ENCODE results near the gene KRTAP5-3.

KRTAP5-3 gene

GRCh38 chr11:1574933-1575242, 33.4 kb downstream of the KRTAP5-3 start:
- no peak for TF ChIP-seq Cebpa-rat (IDR thresholded peaks at IDR 0.05)
- peak overlapping the region in 6 of 10 experiments; percentile 62 to 75 (median 70); a peak in 8 of 20 replicates for H3K4me3 ChIP-seq
- peak overlapping the region; percentile 93 to 98 (median 96) for H3K4me2 ChIP-seq
- peaks cover 0 to 32% (median 24%) of the 10 kb centered on the region in 11 experiments; a peak in 20 of 22 replicates for H4K20me1 ChIP-seq
- H3K9ac ChIP-seq, result peak overlapping the region in 6 of 11 experiments; percentile 26 to 96 (median 69); a peak in 6 of 22 replicates
- H3K4me1 ChIP-seq, result peaks cover 27 to 48% (median 37%) of the 10 kb centered on the region in 10 experiments; a peak in 19 of 20 replicates
- peaks cover 15 to 25% (median 24%) of the 10 kb centered on the region in 11 experiments for H3K9me3 ChIP-seq (replicated peaks in 1 of 11)
- H3K27me3 ChIP-seq, result peaks cover 49 to 93% (median 86%) of the 10 kb centered on the region in 11 experiments
- no peaks in the 10 kb centered on the region; a peak in 2 of 22 replicates for H3K36me3 ChIP-seq
- no peak overlapping the region for H3K27ac ChIP-seq

- Histone ChIP-seq H3K9ac (peak overlapping the region in 10 of 11 experiments; percentile 26 to 96 (median 69); a peak in 16 of 22 replicates), H3K27me3 (peaks cover 54 to 94% (median 88%) of the 10 kb centered on the region in 11 experiments), H3K4me3 (peak overlapping the region; percentile 62 to 75 (median 68))
Measured at GRCh38 chr11:1574238-1574932, 33.9 kb downstream of the KRTAP5-3 start.

GRCh38 chr11:1573903-1574237, 34.4 kb downstream of the KRTAP5-3 start:
- Histone ChIP-seq H4K20me1 (peaks cover 6 to 42% (median 34%) of the 10 kb centered on the region in 11 experiments; a peak in 21 of 22 replicates), H3K27ac (peak overlapping the region in 3 of 11 experiments; percentile 21 to 91 (median 85); a peak in 6 of 22 replicates), H3K9ac (peak overlapping the region in 9 of 11 experiments; percentile 36 to 96 (median 79); a peak in 13 of 22 replicates), H3K9me3 (replicated peaks in 1 of 11) (peaks cover 13 to 15% (median 14%) of the 10 kb centered on the region in 11 experiments), H3K36me3 (no peaks in the 10 kb centered on the region; a peak in 2 of 22 replicates), H3K4me3 (peak overlapping the region; percentile 62 to 75 (median 68)), H3K27me3 (peaks cover 58 to 95% (median 92%) of the 10 kb centered on the region in 11 experiments), H3K4me2 (peak overlapping the region; percentile 93 to 98 (median 96)), H3K4me1 (peaks cover 29 to 58% (median 40%) of the 10 kb centered on the region in 10 experiments; a peak in 19 of 20 replicates)
- TF ChIP-seq Cebpa-rat (IDR thresholded peaks at IDR 0.05), result no peak

More at GRCh38 chr11:1574238-1574932, 33.9 kb downstream of the KRTAP5-3 start:
- TF ChIP-seq Cebpa-rat (IDR thresholded peaks at IDR 0.05), result no peak
- Histone ChIP-seq H3K9me3 (replicated peaks in 1 of 11) (peaks cover 15 to 21% (median 19%) of the 10 kb centered on the region in 11 experiments), H3K4me1 (peaks cover 29 to 53% (median 38%) of the 10 kb centered on the region in 10 experiments; a peak in 19 of 20 replicates), H3K36me3 (no peaks in the 10 kb centered on the region; a peak in 2 of 22 replicates), H3K27ac (peak overlapping the region in 5 of 11 experiments; percentile 8 to 91 (median 27); a peak in 7 of 22 replicates), H4K20me1 (peaks cover 4 to 37% (median 29%) of the 10 kb centered on the region in 11 experiments; a peak in 21 of 22 replicates), H3K4me2 (peak overlapping the region; percentile 93 to 98 (median 96))

- no peak for TF ChIP-seq Cebpa-rat (IDR thresholded peaks at IDR 0.05)
- Histone ChIP-seq H3K4me2 (peak overlapping the region; percentile 93 to 98 (median 96)), H3K9me3 (replicated peaks in 1 of 11) (peaks cover 8 to 10% (median 8%) of the 10 kb centered on the region in 11 experiments), H3K9ac (peak overlapping the region in 9 of 11 experiments; percentile 36 to 96 (median 79); a peak in 15 of 22 replicates), H3K27me3 (peaks cover 58 to 95% (median 92%) of the 10 kb centered on the region in 11 experiments), H3K36me3 (no peaks in the 10 kb centered on the region; a peak in 2 of 22 replicates), H3K4me3 (peak overlapping the region; percentile 62 to 75 (median 68); a peak in 19 of 20 replicates), H4K20me1 (peaks cover 11 to 48% (median 40%) of the 10 kb centered on the region in 11 experiments), H3K27ac (peak overlapping the region in 3 of 11 experiments; percentile 81 to 91 (median 85); a peak in 8 of 22 replicates), H3K4me1 (peaks cover 29 to 58% (median 43%) of the 10 kb centered on the region in 10 experiments; a peak in 19 of 20 replicates)
Measured at GRCh38 chr11:1573077-1573902, 35.0 kb downstream of the KRTAP5-3 start.

GRCh38 chr11:1572197-1573076, 35.8 kb downstream of the KRTAP5-3 start, which contains the start of gene DUSP8:
TSS of gene DUSP8 (minus strand) at chr11:1572271. CDS start at chr11:1565826, 6,445 bp downstream.
- peak within 1 kb of the TSS; percentile 62 to 75 (median 68) for H3K4me3 ChIP-seq
- H3K36me3 ChIP-seq, result no peaks in the 10 kb centered on the region
- peaks cover 58 to 96% (median 88%) of the 10 kb centered on the region in 11 experiments for H3K27me3 ChIP-seq
- H3K4me1 ChIP-seq, result peaks cover 29 to 57% (median 45%) of the 10 kb centered on the region in 10 experiments; a peak in 19 of 20 replicates
- H3K4me2 ChIP-seq, result peak within 1 kb of the TSS; percentile 93 to 98 (median 96)
- no peak for TF ChIP-seq Cebpa-rat (IDR thresholded peaks at IDR 0.05)
- H3K9ac ChIP-seq, result peak within 1 kb of the TSS; percentile 66 to 96 (median 79); a peak in 21 of 22 replicates
- H3K9me3 ChIP-seq (replicated peaks in 1 of 11), result peaks cover 0 to 1% (median 0%) of the 10 kb centered on the region in 11 experiments; a peak in 5 of 22 replicates
- H4K20me1 ChIP-seq, result peaks cover 19 to 56% (median 48%) of the 10 kb centered on the region in 11 experiments
- H3K27ac ChIP-seq, result peak within 1 kb of the TSS; percentile 47 to 91 (median 75); a peak in 21 of 22 replicates

GRCh38 chr11:1571760-1572196, 36.5 kb downstream of the KRTAP5-3 start:
- Histone ChIP-seq H3K9me3 (replicated peaks in 1 of 11) (no peaks in the 10 kb centered on the region), H3K4me1 (peaks cover 29 to 57% (median 45%) of the 10 kb centered on the region in 10 experiments; a peak in 19 of 20 replicates), H4K20me1 (peaks cover 26 to 63% (median 55%) of the 10 kb centered on the region in 11 experiments), H3K4me3 (peak overlapping the region; percentile 62 to 75 (median 68)), H3K27me3 (peaks cover 58 to 99% (median 88%) of the 10 kb centered on the region in 11 experiments), H3K9ac (peak overlapping the region; percentile 66 to 96 (median 79); a peak in 21 of 22 replicates), H3K36me3 (no peaks in the 10 kb centered on the region), H3K4me2 (peak overlapping the region; percentile 86 to 98 (median 96); a peak in 21 of 22 replicates), H3K27ac (peak overlapping the region in 9 of 11 experiments; percentile 35 to 91 (median 75); a peak in 17 of 22 replicates)
- no peak for TF ChIP-seq Cebpa-rat (IDR thresholded peaks at IDR 0.05)
